Globus pallidus (tissue), 1 donor: ENCODE measurements around the gene CFAP157.

ENCODE experiments used
- DNase-seq: peaks from one replicate; pipeline ENCODE4 v3.0.0-alpha.2; 2015; ENCODE audit warnings: low spot score

CFAP157 gene

DNA sequence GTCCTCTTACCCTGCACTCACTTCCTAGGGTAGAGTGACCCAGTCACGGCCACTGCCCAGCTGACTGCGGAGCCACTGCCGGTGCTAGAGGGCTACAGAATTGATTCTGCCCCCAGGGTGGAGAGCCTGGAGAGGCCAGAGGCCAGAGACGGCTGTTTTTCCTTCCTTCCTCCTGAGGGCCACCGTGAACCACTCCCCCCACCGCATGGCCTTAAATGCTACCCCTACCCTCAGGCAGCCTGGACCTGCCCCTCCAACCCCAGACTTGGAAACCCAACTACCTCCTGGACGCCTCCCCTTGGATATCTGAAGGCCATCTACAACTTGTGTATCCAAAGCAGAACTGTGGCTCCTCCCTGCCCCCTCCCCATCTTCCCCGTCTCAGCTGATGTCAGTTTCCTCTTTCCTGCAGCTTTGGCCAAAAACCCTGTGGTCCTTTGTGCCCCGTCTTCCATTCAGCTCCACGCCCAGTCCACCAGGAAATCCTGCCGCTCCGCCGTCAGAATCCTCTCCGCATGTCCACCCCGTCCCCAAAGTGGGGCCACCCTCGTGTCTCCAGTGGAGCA lies 55.4 kb downstream of the CFAP157 start:
- DNase-seq, result no peak

DNA sequence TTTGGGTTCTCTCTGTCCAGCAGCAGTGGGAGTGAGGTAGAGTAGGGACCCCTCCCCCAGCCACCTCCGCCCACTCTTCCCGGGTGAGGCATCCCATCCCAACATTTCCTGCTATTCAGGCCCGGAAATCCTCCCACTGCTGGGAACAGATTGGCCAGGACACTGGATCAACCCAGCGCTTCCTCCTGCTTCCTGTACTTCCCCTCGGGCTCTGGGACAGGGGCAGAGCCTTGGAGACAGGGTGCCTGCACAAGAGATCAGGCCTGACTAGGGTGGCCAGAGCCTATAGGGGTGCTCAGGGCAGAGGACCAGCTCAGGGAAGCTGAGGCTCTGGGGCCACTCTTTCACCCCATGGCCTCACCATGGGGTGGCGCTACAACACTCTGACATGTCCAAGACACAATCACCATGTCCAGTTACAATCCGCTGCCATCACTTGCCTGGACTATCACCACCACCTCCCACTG lies 57.2 kb downstream of the CFAP157 start:
- DNase-seq, result no peak

DNA sequence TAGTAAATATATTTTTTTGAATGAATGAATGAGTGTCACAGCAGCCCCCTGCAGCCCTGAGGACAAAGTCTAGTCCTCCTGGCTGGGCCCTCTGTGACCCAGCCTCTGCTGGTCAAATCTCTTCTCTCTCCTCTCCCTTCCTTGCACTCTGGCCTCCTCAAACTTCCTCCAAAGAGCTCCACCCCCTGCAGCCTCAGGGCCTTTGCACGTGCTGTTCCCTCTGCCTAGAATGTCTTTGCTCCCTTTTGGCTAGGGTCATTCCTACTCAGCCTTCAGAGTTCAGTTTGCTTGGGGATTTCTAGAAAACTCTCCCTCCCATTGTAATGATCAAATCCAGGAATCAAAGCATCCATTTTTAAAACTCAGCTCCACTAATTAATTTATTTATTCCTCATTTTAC lies 58.6 kb downstream of the CFAP157 start:
- DNase-seq, result no peak
